ENCODE data around the gene KRTAP19-6.

DNA sequence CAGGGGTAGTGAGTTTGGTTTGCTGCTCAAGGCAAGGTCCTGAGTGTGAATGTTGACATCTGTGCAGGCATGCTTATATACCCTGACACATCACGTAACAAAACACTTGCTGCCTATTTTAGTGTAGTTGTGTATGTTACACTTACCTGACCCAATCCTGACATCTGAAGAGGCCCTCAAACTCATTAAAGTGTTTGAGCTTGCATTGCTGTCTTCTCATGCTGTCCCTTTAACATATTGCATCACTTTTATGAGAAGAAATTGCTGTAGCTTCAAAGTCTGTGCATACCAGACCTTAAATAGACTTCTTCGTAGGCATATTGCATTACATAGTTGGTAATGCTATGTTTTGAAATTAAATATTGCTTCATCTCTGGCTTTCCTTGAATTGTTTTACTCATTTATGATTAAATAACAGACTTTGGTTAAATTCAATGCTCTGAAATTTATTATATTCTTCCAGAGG is 49.7 kb downstream of the KRTAP19-6 start, which contains the start of gene KRTAP19-3:
- TF ChIP-seq, protein P1, sequence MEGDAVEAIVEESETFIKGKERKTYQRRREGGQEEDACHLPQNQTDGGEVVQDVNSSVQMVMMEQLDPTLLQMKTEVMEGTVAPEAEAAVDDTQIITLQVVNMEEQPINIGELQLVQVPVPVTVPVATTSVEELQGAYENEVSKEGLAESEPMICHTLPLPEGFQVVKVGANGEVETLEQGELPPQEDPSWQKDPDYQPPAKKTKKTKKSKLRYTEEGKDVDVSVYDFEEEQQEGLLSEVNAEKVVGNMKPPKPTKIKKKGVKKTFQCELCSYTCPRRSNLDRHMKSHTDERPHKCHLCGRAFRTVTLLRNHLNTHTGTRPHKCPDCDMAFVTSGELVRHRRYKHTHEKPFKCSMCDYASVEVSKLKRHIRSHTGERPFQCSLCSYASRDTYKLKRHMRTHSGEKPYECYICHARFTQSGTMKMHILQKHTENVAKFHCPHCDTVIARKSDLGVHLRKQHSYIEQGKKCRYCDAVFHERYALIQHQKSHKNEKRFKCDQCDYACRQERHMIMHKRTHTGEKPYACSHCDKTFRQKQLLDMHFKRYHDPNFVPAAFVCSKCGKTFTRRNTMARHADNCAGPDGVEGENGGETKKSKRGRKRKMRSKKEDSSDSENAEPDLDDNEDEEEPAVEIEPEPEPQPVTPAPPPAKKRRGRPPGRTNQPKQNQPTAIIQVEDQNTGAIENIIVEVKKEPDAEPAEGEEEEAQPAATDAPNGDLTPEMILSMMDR (IDR thresholded peaks at IDR 0.05; ENCODE audit: low read depth, low read length, missing input control), result no peak
- TF ChIP-seq TAF1 (conservative IDR thresholded peaks at IDR 0.05), result no peak
